DND-41 (cell line): ENCODE data around the gene TSHZ3.

Experiments used
- CTCF ChIP-seq: IDR thresholded peaks from 2 replicates; pipeline ENCODE4 v1.5.1; 2012; ENCODE audit warnings: borderline replicate concordance, low read length, moderate library complexity, mild to moderate bottlenecking; ENCODE audit not compliant: poor library complexity, severe bottlenecking; ENCODE audit errors: extremely low read depth
- EZH2 ChIP-seq: IDR thresholded peaks from 3 replicates; pipeline ENCODE4 v1.6.1; 2012; ENCODE audit warnings: borderline replicate concordance, low read depth, mild to moderate bottlenecking, moderate library complexity, low read length, inconsistent platforms; ENCODE audit not compliant: severe bottlenecking

GRCh38 chr19:31397308-31397707 lies 48.1 kb upstream of the TSHZ3 start:
- TF ChIP-seq CTCF, result no peak
- TF ChIP-seq EZH2, result no peak
